ENCODE results near the gene PRKAR2B.
"Not testable (repeated sequence)": the region's sequence is repeated elsewhere in the genome, so short reads cannot be mapped to it uniquely, and the experiment has no call there.

PRKAR2B gene

DNA sequence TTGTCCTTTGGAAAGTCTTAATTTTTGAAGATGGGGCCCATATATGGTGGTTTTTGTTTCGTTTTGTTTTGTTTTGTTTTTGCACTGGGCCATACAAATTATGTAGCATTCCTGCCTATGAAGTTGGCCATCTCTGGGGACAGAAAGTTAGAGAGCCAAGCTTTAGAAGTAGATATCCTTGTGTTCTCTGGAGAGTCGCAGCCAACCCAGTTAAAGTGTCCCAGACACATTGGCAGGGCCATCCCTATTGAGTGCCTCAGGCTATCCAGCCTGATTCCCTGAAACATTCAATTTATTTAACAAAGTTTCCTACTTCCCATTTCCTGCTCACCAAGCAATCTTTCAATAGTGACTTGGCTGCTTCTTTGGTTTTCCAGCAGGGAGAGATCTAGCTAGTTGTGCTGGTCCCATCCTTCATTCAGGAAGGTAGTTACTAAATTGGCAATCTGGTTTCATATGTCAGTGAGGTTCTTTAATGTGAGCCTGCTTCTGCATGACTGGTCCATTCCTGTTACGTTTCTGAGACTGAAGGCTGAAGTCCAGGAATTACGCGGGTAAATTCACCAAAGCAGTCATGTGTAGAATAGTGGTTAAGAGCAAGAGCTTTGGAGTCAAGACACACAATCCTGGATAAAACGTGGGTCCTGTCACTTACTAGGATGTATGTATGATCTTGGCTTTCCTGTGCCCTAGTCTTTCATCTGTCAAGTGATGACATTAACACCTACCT, 75.0 kb downstream of the PRKAR2B start:
- DNase-seq (ENCODE audit: low read depth in 2 of 2): no peak

DNA sequence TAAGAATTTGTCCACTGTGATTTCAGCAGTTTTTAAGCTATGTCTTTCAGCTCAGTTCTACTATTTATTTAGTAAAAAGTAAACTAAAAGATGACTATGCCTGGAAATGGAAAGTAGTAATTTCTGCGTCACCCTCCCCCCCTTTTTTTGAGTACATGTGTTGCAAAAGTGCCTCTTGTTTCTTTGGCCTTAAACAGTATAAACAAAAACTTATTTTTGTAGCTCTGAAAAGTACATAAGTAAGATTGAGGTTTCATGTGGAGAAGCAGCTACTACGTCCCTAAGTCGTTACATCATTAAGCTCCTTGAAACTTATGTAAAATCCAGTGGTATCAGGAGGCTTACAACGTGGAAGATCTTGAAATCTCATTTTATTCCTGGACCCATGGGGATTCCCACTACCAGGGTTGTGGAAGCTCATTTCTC, 78.0 kb downstream of the PRKAR2B start:
- DNase-seq (ENCODE audit: low read depth in 2 of 2): no peak

DNA sequence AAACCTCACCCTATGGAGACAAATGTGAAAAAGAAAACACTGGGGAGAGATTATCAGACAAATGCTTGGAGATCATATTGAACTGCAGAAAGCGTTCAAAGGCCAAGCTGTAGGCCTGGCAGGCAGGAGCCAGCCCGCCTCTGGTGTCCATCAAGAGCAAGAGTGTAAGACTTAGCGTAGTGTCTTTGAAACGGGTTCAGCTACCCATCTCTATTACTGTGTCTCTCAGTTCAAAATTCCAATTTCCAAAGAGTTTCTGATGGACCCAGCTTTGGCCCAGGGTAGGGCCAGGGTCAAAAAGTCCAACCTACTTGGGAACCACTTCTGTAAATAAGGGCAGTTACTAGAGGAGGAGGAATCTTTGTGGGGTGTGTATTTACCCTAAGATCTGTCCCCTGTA, 78.9 kb downstream of the PRKAR2B start:
- DNase-seq (ENCODE audit: low read depth in 2 of 2): no peak

DNA sequence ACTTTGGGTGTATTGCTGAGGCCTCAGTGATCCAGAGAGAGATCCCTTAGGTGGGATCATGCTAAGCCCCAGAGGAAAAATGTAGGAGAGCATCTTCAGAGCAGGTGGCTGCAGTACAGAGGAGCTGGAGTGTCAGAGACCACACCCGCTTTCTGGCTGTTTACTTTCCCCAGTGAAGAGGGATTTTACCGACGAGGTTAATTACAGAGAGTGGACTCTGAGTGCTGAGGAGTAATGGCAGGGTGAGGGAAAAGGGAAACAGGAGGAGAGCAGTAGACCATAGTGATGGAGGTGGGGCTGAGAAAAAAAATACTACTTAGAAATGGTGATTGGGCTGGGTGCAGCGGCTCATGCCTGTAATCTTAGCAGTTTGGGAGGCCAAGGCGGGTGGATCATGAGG, 81.0 kb downstream of the PRKAR2B start:
- no peak for DNase-seq (ENCODE audit: low read depth in 2 of 2)

DNA sequence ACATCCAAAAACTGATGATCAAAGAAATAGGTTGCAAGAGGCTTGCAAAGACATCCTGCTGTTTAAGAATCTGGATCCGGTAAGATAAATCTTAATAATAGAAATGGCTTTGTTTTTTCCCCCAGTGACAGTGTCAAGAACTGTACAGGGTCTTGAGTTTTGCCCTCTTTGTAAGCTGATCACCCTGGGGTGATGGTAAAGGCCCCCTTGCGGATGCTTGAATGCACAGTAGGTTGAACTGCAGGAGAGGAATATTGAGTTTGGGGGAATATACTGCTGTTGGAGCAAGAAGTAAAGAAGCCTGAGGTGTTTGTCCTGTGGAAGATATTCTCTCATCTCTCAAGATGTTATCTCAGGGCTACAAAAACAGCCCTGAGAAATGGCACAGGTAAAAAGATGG, 83.7 kb downstream of the PRKAR2B start:
- DNase-seq (ENCODE audit: low read depth in 2 of 2): no peak

DNA sequence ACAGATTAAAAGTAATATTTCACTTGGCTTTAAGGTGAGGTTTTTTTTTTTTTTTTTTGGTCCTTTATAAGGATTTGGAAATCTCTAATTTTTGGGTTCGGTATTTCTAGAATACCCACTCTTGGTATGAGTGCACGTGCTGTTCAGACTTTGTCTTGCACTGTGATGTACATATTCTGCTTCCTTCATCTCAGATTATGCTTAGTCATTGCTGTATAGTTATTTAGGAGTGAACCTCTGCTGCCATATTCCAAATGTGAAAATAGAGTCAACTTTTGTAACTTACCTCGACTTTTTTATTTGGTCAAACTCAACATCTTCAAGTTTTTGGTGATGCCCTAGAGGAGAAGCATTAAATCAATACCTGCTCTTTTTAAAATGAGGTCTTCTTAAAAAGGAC, 84.2 kb downstream of the PRKAR2B start:
- DNase-seq (ENCODE audit: low read depth in 2 of 2): no peak

DNA sequence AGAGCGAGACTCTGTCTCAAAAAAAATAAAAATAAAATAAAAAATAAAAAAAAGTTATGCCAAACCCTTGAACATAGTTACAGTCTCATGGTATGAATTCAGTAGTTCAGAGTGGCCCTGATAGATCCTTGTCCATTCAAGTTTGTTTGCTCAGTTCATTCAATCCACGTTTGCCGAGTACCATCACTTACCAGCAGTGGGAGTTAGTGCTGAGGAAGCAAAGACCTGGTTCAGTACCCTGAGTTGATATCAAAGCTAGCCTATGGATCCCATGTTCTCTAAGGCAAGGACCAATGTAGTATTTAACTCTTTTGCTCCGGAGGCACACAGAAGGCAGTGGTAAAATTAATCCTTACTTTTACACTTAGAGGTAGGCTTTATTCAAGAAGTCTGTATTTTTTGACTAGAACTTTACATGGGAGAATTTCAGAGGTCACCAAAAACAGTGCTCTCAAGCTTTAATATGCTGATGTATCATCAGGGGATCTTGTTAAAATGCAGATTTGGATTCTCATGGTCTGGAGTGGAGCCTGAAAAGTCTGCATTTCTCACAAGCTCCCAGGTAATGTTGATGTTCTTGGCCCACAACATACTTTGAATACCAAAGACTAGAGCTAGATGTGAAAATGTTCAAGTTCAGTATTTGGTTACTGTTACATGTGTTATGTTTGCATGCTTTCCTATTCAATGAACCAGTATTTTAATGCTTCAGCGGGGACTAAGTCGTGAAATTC, 86.1 kb downstream of the PRKAR2B start:
- DNase-seq (ENCODE audit: low read depth in 2 of 2): no peak

DNA sequence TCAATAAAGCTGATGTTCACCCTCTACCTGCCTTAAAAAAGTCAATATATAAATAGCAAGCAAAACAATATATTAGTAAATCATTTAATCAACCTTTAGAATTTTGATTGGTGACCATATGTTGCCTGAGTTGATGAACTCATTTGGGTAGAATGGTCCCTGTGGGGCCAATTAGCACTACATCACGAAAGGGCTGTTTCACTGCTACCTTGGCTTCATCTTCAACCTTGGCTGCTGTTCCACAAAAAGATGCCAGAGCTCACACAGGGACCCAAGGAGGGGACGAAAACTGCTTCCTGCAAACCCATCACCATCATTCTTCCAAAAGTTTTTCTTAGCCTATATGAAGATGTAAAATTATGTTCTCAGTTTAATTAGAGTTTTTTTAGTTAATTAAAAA, 88.9 kb downstream of the PRKAR2B start:
- no peak for DNase-seq (ENCODE audit: low read depth in 2 of 2)

DNA sequence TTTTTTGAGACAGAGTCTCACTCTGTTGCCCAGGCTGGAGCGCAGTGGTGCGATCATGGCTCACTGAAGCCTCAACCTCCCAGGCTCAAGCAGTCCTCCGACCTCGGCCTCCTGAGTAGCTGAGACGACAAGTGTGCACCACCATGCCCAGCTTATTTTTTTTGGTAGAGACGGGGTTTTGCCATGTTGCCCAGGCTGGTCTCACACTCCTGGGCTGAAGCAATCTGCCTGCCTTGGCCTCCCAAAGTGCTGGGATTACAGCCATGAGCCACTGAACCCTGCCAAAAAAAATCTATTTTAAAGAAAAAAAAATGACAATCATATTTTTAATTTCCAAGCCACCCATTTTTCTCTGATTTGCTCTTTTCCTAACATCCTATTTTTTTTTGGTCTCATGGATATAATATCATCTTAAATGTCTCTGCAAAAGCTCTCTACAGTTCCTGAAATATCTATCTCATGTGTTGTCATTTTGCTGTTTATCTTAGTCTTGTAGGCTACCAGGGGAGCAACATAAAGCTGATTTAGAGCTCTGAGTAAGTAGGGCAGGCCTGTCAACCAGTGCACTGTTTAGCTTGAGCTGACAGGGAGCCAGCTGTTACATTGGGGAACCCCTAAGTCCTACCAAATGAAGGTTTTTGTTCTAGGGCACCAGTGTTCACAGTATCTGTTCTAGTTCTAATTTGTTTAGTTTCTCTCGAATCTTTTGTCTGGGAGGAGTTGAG, 94.4 kb downstream of the PRKAR2B start:
- DNase-seq (ENCODE audit: low read depth in 2 of 2): no peak

DNA sequence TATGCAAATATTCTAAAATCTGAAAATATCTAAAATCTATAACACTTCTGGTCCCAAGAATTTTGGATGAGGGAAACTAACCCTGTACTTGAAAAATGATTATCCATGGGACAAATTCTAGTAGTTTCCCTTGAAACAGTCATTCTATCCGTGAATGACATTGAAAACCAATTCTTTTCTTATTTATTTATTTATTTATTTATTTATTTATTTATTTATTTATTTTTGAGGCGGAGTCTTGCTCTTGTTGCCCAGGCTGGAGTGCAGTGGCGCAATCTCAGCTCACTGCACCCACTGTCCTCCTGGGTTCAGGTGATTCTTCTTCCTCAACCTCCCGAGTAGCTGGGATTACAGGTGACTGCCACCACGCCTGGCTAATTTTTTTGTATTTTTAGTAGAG, 99.4 kb downstream of the PRKAR2B start:
- not testable (repeated sequence) for DNase-seq (ENCODE audit: low read depth in 2 of 2)

DNA sequence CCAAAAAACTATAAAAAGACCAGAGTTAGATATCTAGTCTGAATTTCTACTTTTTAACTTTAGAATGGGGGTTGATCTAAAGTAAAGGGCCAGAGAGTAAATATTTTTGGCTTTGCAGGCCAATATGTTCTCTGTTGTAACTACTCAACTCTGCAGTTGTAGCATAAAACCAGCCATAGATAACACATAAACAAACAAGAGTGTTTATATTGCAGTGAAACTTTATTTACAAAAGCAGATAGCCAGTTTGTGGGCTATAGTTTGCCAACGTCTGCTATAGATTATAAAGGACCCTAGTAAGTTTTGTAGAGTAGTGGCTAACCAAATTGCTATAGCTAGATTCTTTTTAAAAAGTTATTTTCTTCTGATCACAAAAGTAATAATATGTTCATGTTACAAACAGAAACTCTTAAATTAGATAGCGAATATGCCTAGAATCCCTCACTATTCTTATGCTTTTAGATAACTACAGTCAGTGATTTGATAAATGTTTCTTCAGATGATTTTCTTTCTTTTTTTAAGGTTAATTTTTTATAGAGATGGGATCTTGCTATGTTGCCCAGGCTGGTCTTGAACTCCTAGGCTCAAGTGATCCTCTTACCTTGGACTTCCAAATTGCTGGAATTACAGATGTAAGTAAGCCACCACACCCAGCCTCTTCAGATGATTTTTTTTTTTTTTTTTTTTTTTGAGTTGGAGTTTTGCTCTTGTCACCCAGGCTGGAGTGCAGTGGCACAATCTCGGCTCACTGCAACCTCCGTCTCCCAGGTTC, 100.7 kb downstream of the PRKAR2B start:
- DNase-seq (ENCODE audit: low read depth in 2 of 2): no peak

DNA sequence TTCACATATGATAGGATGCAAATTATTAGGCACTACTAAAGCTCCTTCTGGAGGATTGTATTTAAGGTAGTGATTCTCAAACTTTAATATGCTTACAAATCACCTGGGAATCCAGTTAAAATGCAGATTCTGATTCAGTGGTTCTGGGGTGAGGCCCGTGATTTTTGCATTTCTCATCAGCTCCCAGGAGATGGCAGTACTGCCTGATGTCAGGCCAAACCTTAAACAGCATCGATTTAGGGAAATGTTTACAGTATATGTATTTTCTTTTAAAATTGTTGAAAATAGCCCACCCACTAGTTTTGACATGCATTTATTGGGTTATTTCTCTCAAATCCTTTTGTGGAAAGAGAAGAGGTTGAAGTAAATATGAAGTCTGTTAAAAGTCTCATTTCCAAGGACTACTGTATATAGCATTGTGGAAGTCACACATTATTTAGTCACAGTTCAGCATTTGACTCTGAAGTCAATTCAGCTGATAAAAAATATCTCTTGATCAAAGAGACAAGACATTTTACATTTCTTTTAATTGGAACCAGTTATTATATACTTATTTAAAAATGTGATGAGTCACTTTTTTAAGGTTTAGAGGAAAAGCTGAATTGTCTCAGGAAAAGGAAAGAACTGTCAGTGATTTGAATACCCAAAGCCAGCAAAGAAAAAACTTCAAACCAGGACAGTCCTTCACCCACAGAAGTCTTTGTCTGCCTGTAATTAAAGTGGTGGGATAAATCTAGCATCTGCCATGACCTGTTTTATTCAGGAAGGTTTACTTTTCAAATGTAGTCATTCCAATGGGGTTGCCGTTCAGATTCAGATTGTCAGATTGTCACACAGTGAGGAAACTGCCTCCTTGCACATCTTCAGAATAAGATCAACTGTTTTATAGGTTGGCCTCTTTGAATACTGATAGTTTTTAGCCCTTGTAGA, 103.2 kb downstream of the PRKAR2B start:
- no peak for DNase-seq (ENCODE audit: low read depth in 2 of 2)

DNA sequence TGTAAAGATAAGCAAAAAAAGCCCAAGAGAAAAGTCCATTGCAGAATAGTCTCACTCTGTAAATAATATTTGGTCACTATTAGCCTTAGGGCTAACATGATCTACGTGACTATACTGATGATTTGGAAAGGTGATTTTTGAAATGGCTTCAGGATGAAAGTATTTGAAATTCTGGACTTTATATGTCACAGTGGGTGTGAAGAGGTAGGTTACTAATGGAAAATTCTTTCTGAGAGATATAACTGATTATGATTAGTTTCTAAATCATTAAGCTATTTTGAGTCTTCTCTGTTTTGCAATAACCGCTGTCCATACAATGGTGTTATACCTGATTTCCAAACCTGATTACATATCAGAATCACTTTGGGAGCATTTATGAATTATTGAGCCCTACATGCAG, 104.2 kb downstream of the PRKAR2B start:
- DNase-seq (ENCODE audit: low read depth in 2 of 2): no peak

DNA sequence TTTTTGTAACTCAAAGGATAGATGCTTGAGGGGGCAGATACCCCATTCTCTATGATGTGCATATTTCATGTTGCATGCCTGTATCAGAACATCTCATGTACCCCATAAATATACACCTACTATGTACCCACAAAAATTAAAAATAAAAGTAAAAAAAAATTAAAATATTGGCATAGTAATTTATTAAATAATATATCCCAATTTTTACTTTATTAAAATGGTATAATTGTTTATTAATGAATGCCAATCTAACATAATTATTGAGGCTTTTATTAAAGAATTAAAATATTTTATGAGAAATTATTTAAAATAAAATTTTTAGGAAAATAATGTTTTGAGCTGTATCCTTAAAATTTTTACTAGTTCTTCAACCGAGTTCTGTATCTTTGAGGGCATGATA, 105.4 kb downstream of the PRKAR2B start:
- DNase-seq (ENCODE audit: low read depth in 2 of 2): no peak

DNA sequence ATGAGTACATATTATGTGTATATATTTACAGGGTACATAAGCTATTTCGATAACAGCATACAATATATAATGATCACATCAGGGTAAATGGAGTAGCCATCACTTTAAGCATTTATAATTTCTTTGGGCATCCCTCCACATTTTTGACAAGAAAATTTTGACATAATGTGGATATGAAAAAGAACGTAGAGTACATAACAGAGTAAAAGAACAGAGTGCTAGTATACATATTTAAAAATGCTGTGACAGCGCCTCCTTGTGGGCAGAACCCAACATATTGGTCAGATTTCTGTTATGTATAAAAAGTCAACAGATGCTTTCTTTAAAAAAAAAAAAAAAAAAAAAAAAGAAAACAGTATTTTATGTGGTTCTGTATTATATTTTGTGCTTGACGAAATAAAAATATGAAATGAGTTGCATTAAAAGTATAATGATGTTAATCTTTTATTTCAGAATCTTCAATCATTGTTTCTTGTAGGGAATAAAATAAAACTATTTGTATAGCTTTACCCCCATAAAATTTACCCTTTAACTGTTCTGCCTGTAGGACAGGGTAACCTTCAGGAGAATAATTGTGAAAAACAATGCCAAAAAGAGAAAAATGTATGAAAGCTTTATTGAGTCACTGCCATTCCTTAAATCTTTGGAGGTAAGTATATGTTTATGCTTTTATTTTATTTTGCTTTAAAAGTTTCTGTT, 106.0 kb downstream of the PRKAR2B start:
- peak; percentile 13 to 46 for DNase-seq (ENCODE audit: low read depth in 2 of 2)

DNA sequence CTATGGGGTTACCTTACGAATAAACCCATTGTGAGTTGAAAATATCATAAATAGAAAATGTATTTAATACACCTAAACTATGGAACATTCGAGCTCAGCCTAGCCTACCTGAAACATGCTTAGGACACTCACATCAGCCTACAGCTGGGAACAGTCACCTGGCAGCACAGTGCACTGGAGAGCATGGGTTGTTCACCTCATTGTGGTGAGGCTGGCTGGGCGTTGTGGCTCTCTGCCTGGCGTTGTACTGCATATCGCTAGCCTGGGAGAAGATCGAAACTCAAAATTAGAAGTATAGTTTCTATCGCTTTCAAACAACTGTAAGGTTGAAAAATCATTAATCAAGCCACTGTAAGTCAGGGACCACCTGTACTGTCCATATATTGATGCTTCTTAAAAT, 107.0 kb downstream of the PRKAR2B start:
- DNase-seq (ENCODE audit: low read depth in 2 of 2): no peak

DNA sequence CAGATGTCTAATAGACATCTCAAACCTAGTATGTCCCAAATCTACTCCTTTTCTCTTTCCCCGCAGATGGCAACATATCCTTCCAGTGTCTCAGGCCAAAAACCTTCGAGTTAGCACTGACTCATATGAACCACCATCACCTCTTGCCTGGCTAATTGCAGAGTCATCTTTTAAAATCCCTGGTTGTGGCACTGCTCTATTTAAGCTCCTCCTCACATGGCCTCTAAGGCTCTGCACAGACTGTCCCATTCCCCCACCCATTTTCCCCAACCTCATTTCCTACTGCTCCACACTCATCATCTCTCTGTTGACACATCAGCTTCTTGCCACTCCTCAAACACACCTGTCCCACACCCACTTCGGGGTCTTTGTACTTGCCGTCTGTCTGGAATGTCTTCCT, 107.5 kb downstream of the PRKAR2B start:
- no peak for DNase-seq (ENCODE audit: low read depth in 2 of 2)

DNA sequence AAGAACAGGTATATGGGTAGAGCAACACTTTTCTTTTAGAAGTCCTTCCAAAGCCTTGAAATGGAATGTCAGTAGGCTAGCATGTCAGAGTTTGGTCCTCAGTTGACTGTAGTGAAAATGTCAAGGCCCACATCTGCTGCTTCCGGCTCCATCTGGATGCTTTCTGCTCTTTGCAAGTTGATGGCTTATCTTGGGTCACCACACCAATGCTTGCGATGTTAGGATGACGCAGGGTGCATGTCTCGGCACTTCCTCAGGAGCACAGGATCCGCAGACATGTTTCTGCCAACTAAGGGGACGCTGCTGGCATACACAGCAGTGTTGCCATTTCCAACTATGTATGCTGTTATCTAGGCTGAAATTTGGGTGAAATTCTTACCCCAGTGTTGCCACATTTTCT, 110.3 kb downstream of the PRKAR2B start:
- DNase-seq (ENCODE audit: low read depth in 2 of 2): no peak

DNA sequence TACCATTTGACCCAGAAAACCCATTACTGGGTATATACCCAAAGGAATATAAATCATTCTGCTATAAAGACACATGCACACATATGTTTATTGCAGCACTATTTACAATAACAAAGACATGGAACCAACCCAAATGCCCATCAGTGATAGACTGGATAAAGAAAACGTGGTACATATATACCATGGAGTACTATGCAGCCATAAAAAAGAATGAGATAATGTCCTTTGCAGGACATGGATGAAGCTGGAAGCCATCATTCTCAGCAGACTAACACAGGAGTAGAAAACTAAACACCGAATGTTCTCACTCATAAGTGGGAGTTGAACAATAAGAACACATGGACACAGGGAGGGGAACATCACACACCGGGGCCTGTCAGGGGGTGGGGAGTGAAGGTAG, 111.2 kb downstream of the PRKAR2B start:
- not testable (repeated sequence) for DNase-seq (ENCODE audit: low read depth in 2 of 2)

DNA sequence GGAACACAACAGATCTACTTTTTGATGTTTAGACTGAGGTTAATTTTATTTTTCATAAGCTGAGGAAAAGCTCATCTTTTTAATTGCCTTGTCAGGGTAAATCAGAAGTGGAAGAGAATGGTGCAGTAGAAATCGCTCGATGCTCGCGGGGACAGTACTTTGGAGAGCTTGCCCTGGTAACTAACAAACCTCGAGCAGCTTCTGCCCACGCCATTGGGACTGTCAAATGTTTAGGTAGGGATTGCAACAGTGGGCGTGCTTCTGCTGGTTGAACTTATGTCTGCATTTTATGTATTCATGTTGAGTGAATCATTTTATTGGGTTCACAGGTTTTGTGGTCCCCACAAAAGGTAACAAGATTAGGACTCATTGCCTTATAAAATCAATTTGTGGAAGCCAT, 112.6 kb downstream of the PRKAR2B start:
- DNase-seq (ENCODE audit: low read depth in 2 of 2): no peak
